Measurements from ENCODE around the gene GYS2. TPM values are rescaled to one million over a fixed set of nuclear protein-coding genes. Genes with fewer than 3 reads are reported as not detected.
"Not testable (repeated sequence)": the region's sequence is repeated elsewhere in the genome, so short reads cannot be mapped to it uniquely, and the experiment has no call there.

The GYS2 gene
- total RNA-seq = not detected in 2 replicates

DNA sequence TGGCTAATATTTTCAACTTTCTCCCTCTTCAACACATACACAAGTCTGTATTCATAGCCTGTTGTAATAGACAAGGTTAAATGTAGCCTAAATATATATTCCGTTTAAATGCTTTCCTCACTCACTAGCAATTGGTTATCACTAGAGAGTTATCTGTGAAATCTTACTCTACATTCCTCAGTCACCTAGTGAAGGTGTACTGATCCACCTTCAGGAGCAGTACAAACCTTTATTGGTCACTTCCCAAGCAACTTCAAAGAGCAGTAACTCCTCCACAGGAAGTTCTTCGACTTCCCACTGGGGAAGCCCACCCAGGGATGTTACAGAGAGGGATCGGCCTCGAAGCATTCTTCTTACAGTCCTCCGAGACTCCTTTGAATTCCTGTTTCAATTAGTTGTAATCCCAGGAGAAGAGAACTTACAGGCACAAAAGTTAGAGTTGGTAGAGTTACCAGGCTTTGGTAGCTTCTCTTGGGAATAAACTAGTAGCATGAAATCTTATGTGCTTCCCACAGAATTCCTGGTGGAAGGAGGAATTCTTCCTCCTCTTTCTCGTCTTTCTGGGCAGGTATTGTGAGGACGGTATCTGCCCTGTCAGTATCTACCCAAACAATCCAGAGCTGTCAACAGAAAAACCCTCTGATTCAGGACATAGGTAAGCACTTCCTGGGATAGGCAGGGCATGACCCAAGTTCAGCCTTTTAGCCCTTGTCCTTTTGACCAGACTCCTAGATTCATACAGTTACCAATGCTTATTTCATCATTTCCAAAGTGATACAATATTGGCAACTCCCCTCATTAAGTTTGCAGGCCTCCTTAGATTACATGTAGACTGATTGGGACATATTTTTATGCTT, at the start of gene GYS2:
GYS2 (minus strand) TSS at position 603 of the 857 bp plus-strand sequence; CDS start at position 348, 255 bp downstream.
- DNase-seq (ENCODE audit: low read depth) = no peak
- no peak within 1 kb of the TSS for H3K4me3 ChIP-seq (ENCODE audit: low read depth, low read length)
- TF ChIP-seq, protein P1, sequence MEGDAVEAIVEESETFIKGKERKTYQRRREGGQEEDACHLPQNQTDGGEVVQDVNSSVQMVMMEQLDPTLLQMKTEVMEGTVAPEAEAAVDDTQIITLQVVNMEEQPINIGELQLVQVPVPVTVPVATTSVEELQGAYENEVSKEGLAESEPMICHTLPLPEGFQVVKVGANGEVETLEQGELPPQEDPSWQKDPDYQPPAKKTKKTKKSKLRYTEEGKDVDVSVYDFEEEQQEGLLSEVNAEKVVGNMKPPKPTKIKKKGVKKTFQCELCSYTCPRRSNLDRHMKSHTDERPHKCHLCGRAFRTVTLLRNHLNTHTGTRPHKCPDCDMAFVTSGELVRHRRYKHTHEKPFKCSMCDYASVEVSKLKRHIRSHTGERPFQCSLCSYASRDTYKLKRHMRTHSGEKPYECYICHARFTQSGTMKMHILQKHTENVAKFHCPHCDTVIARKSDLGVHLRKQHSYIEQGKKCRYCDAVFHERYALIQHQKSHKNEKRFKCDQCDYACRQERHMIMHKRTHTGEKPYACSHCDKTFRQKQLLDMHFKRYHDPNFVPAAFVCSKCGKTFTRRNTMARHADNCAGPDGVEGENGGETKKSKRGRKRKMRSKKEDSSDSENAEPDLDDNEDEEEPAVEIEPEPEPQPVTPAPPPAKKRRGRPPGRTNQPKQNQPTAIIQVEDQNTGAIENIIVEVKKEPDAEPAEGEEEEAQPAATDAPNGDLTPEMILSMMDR (conservative IDR thresholded peaks at IDR 0.05; ENCODE audit: low read depth, low read length) = no peak

DNA sequence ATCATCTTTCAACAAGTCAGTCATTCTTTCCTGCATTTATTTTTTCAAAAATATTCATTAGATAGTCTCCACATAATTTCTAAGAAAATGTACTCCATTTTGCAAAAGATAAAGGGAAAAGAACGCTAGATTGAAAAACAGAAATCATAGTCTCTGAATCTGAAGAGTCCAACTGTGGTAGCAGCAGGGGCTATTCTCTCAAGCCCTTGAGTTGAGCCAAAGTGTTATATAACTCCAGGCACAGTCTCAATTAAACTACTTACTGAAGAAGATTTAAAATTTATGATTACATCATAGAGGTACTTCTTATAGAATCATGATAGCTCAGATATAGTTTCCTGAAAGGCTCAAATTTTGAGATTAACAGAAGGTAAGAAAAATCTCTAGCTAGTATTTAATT, 47.2 kb upstream of the GYS2 start:
- H3K4me3 ChIP-seq (ENCODE audit: low read depth, low read length) = no peak overlapping the region
- TF ChIP-seq, protein P1 (conservative IDR thresholded peaks at IDR 0.05; ENCODE audit: low read depth, low read length) = no peak
- no peak for DNase-seq (ENCODE audit: low read depth)

DNA sequence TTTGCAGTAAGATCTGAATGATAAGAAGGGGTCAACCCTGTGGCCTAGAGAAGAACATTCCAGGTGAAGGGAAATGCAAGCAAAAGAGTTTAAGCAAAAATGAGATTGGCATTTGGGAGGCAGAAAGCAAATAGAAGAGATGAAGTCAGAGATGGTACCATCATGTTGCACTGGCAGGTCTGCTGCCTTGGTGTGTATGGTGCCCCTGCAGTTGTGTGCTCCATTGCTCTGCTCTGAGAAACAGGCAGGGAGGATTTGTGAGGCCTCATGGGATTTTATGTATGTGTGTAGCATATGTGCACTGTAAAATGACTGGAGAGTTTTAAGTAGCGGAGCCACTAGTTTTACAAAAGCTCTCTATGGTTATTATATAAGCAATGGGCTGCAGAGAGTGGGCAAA, 46.4 kb upstream of the GYS2 start:
- TF ChIP-seq, protein P1 (conservative IDR thresholded peaks at IDR 0.05; ENCODE audit: low read depth, low read length) = no peak
- H3K4me3 ChIP-seq (ENCODE audit: low read depth, low read length) = no peak overlapping the region
- DNase-seq (ENCODE audit: low read depth) = no peak

DNA sequence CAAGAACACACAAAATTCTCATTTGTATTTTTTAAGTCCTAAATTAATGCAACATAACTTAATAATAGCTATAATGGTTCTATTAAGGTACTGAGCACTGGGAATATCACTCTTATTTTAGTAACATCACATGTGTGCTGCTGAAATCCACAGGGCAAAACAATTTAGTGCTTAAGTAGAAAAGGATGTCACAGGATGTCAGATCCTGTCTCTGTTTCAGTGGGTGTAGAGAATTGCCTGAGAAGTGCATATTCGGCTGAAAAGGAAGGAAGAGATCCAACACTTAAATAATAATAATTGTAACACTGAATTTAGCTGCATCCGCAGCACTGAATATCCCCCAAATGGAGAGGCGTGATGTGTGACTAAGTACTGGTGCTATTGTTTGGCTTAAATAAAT, 44.4 kb upstream of the GYS2 start:
- no peak for DNase-seq (ENCODE audit: low read depth)
- H3K4me3 ChIP-seq (ENCODE audit: low read depth, low read length) = no peak overlapping the region
- TF ChIP-seq, protein P1 (conservative IDR thresholded peaks at IDR 0.05; ENCODE audit: low read depth, low read length) = no peak

DNA sequence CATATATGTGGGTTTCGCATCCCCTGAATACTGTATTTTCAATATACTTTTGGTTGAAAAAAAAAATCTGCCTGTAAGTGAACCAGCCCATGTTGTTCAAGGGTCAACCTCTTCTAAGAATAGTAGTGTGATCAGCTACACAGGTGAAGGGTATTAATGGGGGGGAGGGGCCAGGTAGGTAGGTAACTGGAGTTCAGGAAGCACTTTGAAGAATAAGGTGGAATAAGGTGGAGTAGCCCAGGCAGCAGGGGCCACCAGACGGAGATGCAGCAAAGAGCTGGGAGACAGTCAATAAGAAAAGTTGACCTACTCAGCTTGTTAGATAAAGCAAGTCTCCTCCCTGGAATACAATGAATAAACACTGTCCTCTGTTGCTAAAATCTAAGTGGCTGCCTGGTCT, 43.7 kb upstream of the GYS2 start:
- DNase-seq (ENCODE audit: low read depth) = no peak
- TF ChIP-seq, protein P1 (conservative IDR thresholded peaks at IDR 0.05; ENCODE audit: low read depth, low read length) = no peak
- no peak overlapping the region for H3K4me3 ChIP-seq (ENCODE audit: low read depth, low read length)

DNA sequence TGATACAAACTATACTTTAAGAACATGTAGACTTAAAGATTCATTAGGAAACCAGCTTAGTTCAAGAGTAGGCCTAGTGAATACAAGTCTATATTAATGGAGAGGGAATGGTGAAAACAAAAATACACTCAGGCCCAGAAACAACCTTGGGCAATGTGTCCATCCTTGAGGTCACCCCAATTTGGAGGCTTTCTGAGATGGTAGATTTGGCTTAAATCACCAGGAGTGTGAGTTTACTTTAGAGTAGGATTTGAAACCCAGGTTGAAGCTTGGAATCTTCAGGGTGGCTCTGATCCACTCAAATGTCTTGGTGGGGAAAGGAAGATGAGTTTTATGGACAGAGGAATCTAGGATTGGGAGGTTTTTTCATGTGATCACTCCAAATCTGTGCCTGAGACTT, 42.5 kb upstream of the GYS2 start:
- H3K4me3 ChIP-seq (ENCODE audit: low read depth, low read length) = no peak overlapping the region
- DNase-seq (ENCODE audit: low read depth) = no peak
- TF ChIP-seq, protein P1 (conservative IDR thresholded peaks at IDR 0.05; ENCODE audit: low read depth, low read length) = no peak

DNA sequence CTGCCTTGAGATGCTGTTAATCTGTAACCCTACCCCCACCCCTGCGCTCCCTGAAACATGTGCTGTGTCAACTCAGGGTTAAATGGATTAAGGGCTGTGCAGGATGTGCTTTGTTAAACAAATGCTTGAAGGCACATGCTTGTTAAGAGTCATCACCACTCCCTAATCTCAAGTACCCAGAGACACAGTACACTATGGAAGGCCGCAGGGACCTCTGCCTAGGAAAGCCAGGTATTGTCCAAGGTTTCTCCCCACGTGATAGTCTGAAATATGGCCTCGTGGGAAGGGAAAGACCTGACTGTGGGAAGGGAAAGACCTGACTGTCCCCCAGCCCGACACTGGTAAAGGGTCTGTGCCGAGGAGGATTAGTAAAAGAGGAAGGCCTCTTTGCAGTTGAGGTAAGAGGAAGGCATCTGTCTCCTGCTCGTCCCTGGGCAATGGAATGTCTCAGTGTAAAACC, 40.4 kb upstream of the GYS2 start:
- DNase-seq (ENCODE audit: low read depth) = peak; percentile 30
- not testable (repeated sequence) for H3K4me3 ChIP-seq (ENCODE audit: low read depth, low read length)

Measured in epithelial cell of proximal tubule (primary cell).